Caco-2 (cell line): ENCODE data around the gene NPBWR2. TPM values are rescaled to one million over a fixed set of nuclear protein-coding genes. Genes with fewer than 3 reads are reported as not detected.
A peak's percentile ranks its signal among the peaks of the same experiment; 100 is the strongest.

Experiments used
- BruUV-seq: library from RNA; stranded (reverse); fragments of 400-500 nt; replicated peaks from 2 replicates; lab custom pipeline; 2021; lab: Mats Ljungman, UMichigan
- CTCF ChIA-PET: fragments of 300-600 bp; sonication (Branson Sonifier 250); formaldehyde crosslinking; loops from one replicate; lab custom pipeline; 2022; ENCODE audit warnings: antibody characterized with exemption; lab: Charles Lee
- POLR2A ChIA-PET: fragments of 300-600 bp; sonication (Branson Sonifier 250); formaldehyde crosslinking; loops from one replicate; lab custom pipeline; 2022; ENCODE audit warnings: antibody characterized with exemption; lab: Charles Lee
- DNase-seq, 2 experiments: peaks; one replicate each; pipeline versions ENCODE4 v3.0.0 to v3.0.0-alpha.2; 2020 to 2022
- H3K27me3 ChIP-seq: replicated peaks from 2 replicates; pipeline ENCODE4 v1.6.0; 2011; ENCODE audit warnings: low read length; ENCODE audit not compliant: control insufficient read depth, insufficient read depth
- H3K36me3 ChIP-seq: 2 replicates; pipeline ENCODE4 v1.5.1; 2011; ENCODE audit warnings: low read length; ENCODE audit not compliant: control insufficient read depth, insufficient read depth
- H3K4me1 ChIP-seq: fragments of 250-450 bp; sonication (Bioruptor Pico); 2 replicates; pipeline ENCODE4 v1.5.1; 2020; ENCODE audit warnings: mild to moderate bottlenecking
- H3K4me3 ChIP-seq: 2 replicates; pipeline ENCODE4 v1.5.1; 2011; ENCODE audit warnings: low read depth, mild to moderate bottlenecking, control low read depth, low read length
- H3K9me3 ChIP-seq: fragments of 250-450 bp; sonication (Bioruptor Pico); 2 replicates; pipeline ENCODE4 v1.5.1; 2020; ENCODE audit warnings: mild to moderate bottlenecking, moderate library complexity
- H3K27ac Mint-ChIP-seq: one replicate; pipeline ENCODE4 v1.8.0; 2022; ENCODE audit warnings: mixed read lengths; ENCODE audit not compliant: unreplicated experiment
- H3K27me3 Mint-ChIP-seq: one replicate; pipeline ENCODE4 v1.8.0; 2022; ENCODE audit warnings: mixed read lengths; ENCODE audit not compliant: insufficient read depth, unreplicated experiment
- H3K36me3 Mint-ChIP-seq: one replicate; pipeline ENCODE4 v1.8.0; 2022; ENCODE audit warnings: mild to moderate bottlenecking, mixed read lengths; ENCODE audit not compliant: insufficient read depth, unreplicated experiment
- H3K4me1 Mint-ChIP-seq: one replicate; pipeline ENCODE4 v1.8.0; 2022; ENCODE audit warnings: low read depth, mixed read lengths; ENCODE audit not compliant: unreplicated experiment
- H3K4me3 Mint-ChIP-seq: one replicate; pipeline ENCODE4 v1.8.0; 2022; ENCODE audit warnings: mild to moderate bottlenecking, moderate library complexity, mixed read lengths; ENCODE audit not compliant: unreplicated experiment
- H3K9me3 Mint-ChIP-seq: one replicate; pipeline ENCODE4 v1.8.0; 2022; ENCODE audit warnings: mixed read lengths; ENCODE audit not compliant: unreplicated experiment
- CTCF ChIP-seq, 2 experiments: fragments of 200-600 bp in 1 of 2; IDR thresholded peaks; 1 replicate in 1 of 2; 2 replicates in 1 of 2; pipeline versions ENCODE4 v1.5.1 to v1.8.0; 2011 to 2022; ENCODE audit warnings: antibody characterized with exemption in 1 of 2, control low read depth in 1 of 2, inconsistent platforms in 1 of 2, low read depth in 1 of 2, low read length in 1 of 2, mild to moderate bottlenecking in 1 of 2, moderate library complexity in 1 of 2; ENCODE audit not compliant: insufficient read depth in 1 of 2, severe bottlenecking in 1 of 2, unreplicated experiment in 1 of 2
- intact Hi-C: fragments of 100-400 bp; cut with micrococcal nuclease; formaldehyde crosslinking; loops from one replicate; pipeline ENCODE4 v1.10.0; 2022; ENCODE audit not compliant: unreplicated experiment
- total RNA-seq: library from RNA; stranded (reverse); gene quantifications from 2 replicates; pipeline ENCODE4 v1.2.3, GENCODE V29; 2022

The NPBWR2 gene
- total RNA-seq, 1 experiment from 2014 or later: not detected

GRCh38 chr20:64064145-64064698, 43.1 kb downstream of the NPBWR2 start:
- peak overlapping the region; percentile 81 for H3K4me3 Mint-ChIP-seq
- no TSS peak for BruUV-seq
- H3K4me1 ChIP-seq: peaks cover 14% of the 10 kb centered on the region

GRCh38 chr20:64063389-64064144, 43.8 kb downstream of the NPBWR2 start:
- Histone ChIP-seq H3K4me1 (peaks cover 15% of the 10 kb centered on the region), H3K36me3 (no peaks in the 10 kb centered on the region), H3K27me3 (no peaks in the 10 kb centered on the region), H3K9me3 (no peaks in the 10 kb centered on the region), H3K4me3 (peak overlapping the region; percentile 74)
- peak in 1 of 2 experiments; percentile 59 for DNase-seq
- intact Hi-C loops: loop anchor here (1.0 to 10.0 kb wide), 5 partner anchors 14 to 169 kb away; partner anchors contain the start of genes DNAJC5, PRPF6, RGS19 and SOX18
- BruUV-seq: TSS peak; percentile 78
- Mint-ChIP-seq H3K4me1 (peaks cover 21% of the 10 kb centered on the region), H3K27ac (peak overlapping the region; percentile 16), H3K4me3 (peak overlapping the region; percentile 81), H3K9me3 (no peaks in the 10 kb centered on the region), H3K27me3 (no peaks in the 10 kb centered on the region), H3K36me3 (no peaks in the 10 kb centered on the region)
- ChIA-PET POLR2A (interaction anchor here (0.5 to 1.9 kb wide), 18 partner anchors 9 to 1698 kb away, joined by 3 to 11 read pairs (median 4); partner anchors contain the start of genes OPRL1, PPDPF, RGS19 and SAMD10), CTCF (interaction anchor here (0.6 to 6.2 kb wide), 18 partner anchors 7 to 526 kb away, joined by 3 to 101 read pairs (median 6); partner anchors contain the start of genes C20orf204, LKAAEAR1, OPRL1 and PRPF6)
- no peak for TF ChIP-seq CTCF (IDR thresholded peaks at IDR 0.05; ENCODE audit: insufficient read depth in 1 of 2, low read depth in 1 of 2, low read length in 1 of 2, severe bottlenecking in 1 of 2, unreplicated experiment in 1 of 2)

More at GRCh38 chr20:64064145-64064698, 43.1 kb downstream of the NPBWR2 start:
- Histone ChIP-seq H3K9me3 (no peaks in the 10 kb centered on the region), H3K36me3 (no peaks in the 10 kb centered on the region), H3K4me3 (peak overlapping the region; percentile 74; the same call in 1 of the 2 replicates), H3K27me3 (no peaks in the 10 kb centered on the region)
- H3K27me3 Mint-ChIP-seq: no peaks in the 10 kb centered on the region
- H3K27ac Mint-ChIP-seq: peak overlapping the region; percentile 16
- no peaks in the 10 kb centered on the region for H3K9me3 Mint-ChIP-seq
- ChIA-PET POLR2A (no interaction called here), CTCF (interaction anchor here (0.6 to 1.0 kb wide), 3 partner anchors 25 to 526 kb away, joined by 3 to 8 read pairs (median 3); no protein-coding TSS in a partner anchor)
- no peak for DNase-seq
- peaks cover 21% of the 10 kb centered on the region for H3K4me1 Mint-ChIP-seq
- intact Hi-C loops: loop anchor here (10.0 kb wide), 1 partner anchor 169 kb away; the partner anchor contains the start of gene DNAJC5
- no peaks in the 10 kb centered on the region for H3K36me3 Mint-ChIP-seq
- no peak for TF ChIP-seq CTCF (IDR thresholded peaks at IDR 0.05; ENCODE audit: insufficient read depth in 1 of 2, low read depth in 1 of 2, low read length in 1 of 2, severe bottlenecking in 1 of 2, unreplicated experiment in 1 of 2)
